HEK293 (cell line): ENCODE data around the gene PEPD.

Experiments used
- HOXA7 ChIP-seq: sonication (generic); formaldehyde crosslinking; IDR thresholded peaks from 2 replicates; pipeline ENCODE4 v1.8.1; 2022; ENCODE audit warnings: missing genetic modification reagents, borderline replicate concordance
- REST ChIP-seq: fragments of 450-650 bp; formaldehyde crosslinking; IDR thresholded peaks from 2 replicates; pipeline ENCODE4 v1.5.1; 2016; ENCODE audit warnings: missing biosample characterization, missing genetic modification characterization
- SCRT2 ChIP-seq: fragments of 450-650 bp; formaldehyde crosslinking; IDR thresholded peaks from 2 replicates; pipeline ENCODE4 v1.5.1; 2016; ENCODE audit warnings: missing biosample characterization, missing genetic modification characterization
- TCF7L2 ChIP-seq: IDR thresholded peaks from 2 replicates; pipeline ENCODE4 v1.6.1; 2011; ENCODE audit warnings: low read depth, mild to moderate bottlenecking, inconsistent platforms, low read length, moderate library complexity, borderline replicate concordance
- ZBTB49 ChIP-seq: fragments of 450-650 bp; formaldehyde crosslinking; IDR thresholded peaks from 2 replicates; pipeline ENCODE4 v1.5.1; 2016; ENCODE audit warnings: missing biosample characterization, missing genetic modification characterization, low read depth
- ZFP69B ChIP-seq: fragments of 450-650 bp; formaldehyde crosslinking; IDR thresholded peaks from 2 replicates; pipeline ENCODE4 v1.5.1; 2016; ENCODE audit warnings: missing biosample characterization, missing genetic modification characterization
- ZNF24 ChIP-seq: fragments of 450-650 bp; formaldehyde crosslinking; IDR thresholded peaks from 2 replicates; pipeline ENCODE4 v1.5.1; 2016; ENCODE audit warnings: missing biosample characterization, missing genetic modification characterization
- ZNF274 ChIP-seq, 2 experiments: fragments of 200-500 bp in 1 of 2; fragments of 450-650 bp in 1 of 2; sonication (Bioruptor generic) in 1 of 2; formaldehyde crosslinking in 1 of 2; IDR thresholded peaks; 2 replicates each; pipeline versions ENCODE4 v1.5.1 to v1.6.1; 2014 to 2016; ENCODE audit warnings: borderline replicate concordance in 1 of 2, inconsistent platforms in 1 of 2, low read length in 1 of 2, missing biosample characterization in 1 of 2, missing genetic modification characterization in 1 of 2
- ZNF394 ChIP-seq: fragments of 450-650 bp; formaldehyde crosslinking; IDR thresholded peaks from 2 replicates; pipeline ENCODE4 v1.5.1; 2016; ENCODE audit warnings: missing biosample characterization, missing genetic modification characterization, mild to moderate bottlenecking, moderate library complexity, borderline replicate concordance
- ZNF629 ChIP-seq: fragments of 450-650 bp; formaldehyde crosslinking; IDR thresholded peaks from 2 replicates; pipeline ENCODE4 v1.5.1; 2017; ENCODE audit warnings: missing biosample characterization, missing genetic modification characterization
- ZNF768 ChIP-seq: fragments of 450-650 bp; formaldehyde crosslinking; IDR thresholded peaks from 2 replicates; pipeline ENCODE4 v1.5.1; 2018; ENCODE audit warnings: missing biosample characterization, mild to moderate bottlenecking, missing genetic modification characterization
- TF ChIP-seq, protein P1 (sequence below): fragments of 450-650 bp; formaldehyde crosslinking; IDR thresholded peaks from 2 replicates; pipeline ENCODE4 v1.5.1; 2016; ENCODE audit warnings: missing biosample characterization, missing genetic modification characterization

GRCh38 chr19:33347300-33347699 is 174.3 kb downstream of the PEPD start:
- no peak for TF ChIP-seq ZFP69B
- TF ChIP-seq, protein P1, sequence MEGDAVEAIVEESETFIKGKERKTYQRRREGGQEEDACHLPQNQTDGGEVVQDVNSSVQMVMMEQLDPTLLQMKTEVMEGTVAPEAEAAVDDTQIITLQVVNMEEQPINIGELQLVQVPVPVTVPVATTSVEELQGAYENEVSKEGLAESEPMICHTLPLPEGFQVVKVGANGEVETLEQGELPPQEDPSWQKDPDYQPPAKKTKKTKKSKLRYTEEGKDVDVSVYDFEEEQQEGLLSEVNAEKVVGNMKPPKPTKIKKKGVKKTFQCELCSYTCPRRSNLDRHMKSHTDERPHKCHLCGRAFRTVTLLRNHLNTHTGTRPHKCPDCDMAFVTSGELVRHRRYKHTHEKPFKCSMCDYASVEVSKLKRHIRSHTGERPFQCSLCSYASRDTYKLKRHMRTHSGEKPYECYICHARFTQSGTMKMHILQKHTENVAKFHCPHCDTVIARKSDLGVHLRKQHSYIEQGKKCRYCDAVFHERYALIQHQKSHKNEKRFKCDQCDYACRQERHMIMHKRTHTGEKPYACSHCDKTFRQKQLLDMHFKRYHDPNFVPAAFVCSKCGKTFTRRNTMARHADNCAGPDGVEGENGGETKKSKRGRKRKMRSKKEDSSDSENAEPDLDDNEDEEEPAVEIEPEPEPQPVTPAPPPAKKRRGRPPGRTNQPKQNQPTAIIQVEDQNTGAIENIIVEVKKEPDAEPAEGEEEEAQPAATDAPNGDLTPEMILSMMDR = no peak
- no peak for TF ChIP-seq REST (tag by site-specific recombination)
- TF ChIP-seq ZNF629 (tag by site-specific recombination) = no peak
- no peak for TF ChIP-seq SCRT2 (tag by site-specific recombination)
- no peak for TF ChIP-seq TCF7L2
- TF ChIP-seq ZNF394 (tag by site-specific recombination) = no peak
- no peak for TF ChIP-seq HOXA7
- no peak for TF ChIP-seq ZNF24 (tag by site-specific recombination)
- TF ChIP-seq ZBTB49 (tag by site-specific recombination) = no peak
- no peak for TF ChIP-seq ZNF274 (IDR thresholded peaks at IDR 0.05; ENCODE audit: low read length)
- no peak for TF ChIP-seq ZNF274 (tag by site-specific recombination; IDR thresholded peaks at IDR 0.05; ENCODE audit: borderline replicate concordance)
- TF ChIP-seq ZNF768 (tag by site-specific recombination) = no peak
